Activated CD4-positive, alpha-beta memory T cell treated with anti-CD3 and anti-CD28 coated beads for 36 hours (primary cell): ENCODE data around the gene OR6K3. TPM values are rescaled to one million over a fixed set of nuclear protein-coding genes. Genes with fewer than 3 reads are reported as not detected.

ENCODE experiments used
- CTCF ChIA-PET: fragments of 350-600 bp; sonication (Branson Sonifier 250); formaldehyde crosslinking; loops from one replicate; lab custom pipeline; 2021; ENCODE audit warnings: antibody characterized with exemption, inconsistent platforms; lab: Charles Lee
- POLR2A ChIA-PET: fragments of 350-600 bp; sonication (Branson Sonifier 250); formaldehyde crosslinking; loops from one replicate; lab custom pipeline; 2021; ENCODE audit warnings: antibody characterized with exemption; lab: Charles Lee
- DNase-seq: peaks from one replicate; pipeline ENCODE4 v3.0.0-alpha.2; 2020
- H3K27ac Mint-ChIP-seq: one replicate; pipeline ENCODE4 v1.8.0; 2021; ENCODE audit warnings: mixed read lengths
- H3K27me3 Mint-ChIP-seq: one replicate; pipeline ENCODE4 v1.8.0; 2021; ENCODE audit warnings: mixed read lengths
- H3K36me3 Mint-ChIP-seq: one replicate; pipeline ENCODE4 v1.8.0; 2021; ENCODE audit warnings: mixed read lengths
- H3K4me1 Mint-ChIP-seq: one replicate; pipeline ENCODE4 v1.8.0; 2021; ENCODE audit warnings: low read depth, mixed read lengths
- H3K4me3 Mint-ChIP-seq: one replicate; pipeline ENCODE4 v1.8.0; 2021; ENCODE audit warnings: mild to moderate bottlenecking, mixed read lengths
- H3K9me3 Mint-ChIP-seq: one replicate; pipeline ENCODE4 v1.8.0; 2021; ENCODE audit warnings: mixed read lengths
- intact Hi-C: fragments of 100-400 bp; cut with micrococcal nuclease; formaldehyde crosslinking; loops from one replicate; pipeline ENCODE4 v1.15.1; 2023
- total RNA-seq, 2 experiments: library from RNA; stranded (reverse); gene quantifications; one replicate each; pipeline ENCODE4 v1.2.3, GENCODE V29; 2021

Gene OR6K3
- total RNA-seq, 2 experiments from 2014 or later = not detected

DNA sequence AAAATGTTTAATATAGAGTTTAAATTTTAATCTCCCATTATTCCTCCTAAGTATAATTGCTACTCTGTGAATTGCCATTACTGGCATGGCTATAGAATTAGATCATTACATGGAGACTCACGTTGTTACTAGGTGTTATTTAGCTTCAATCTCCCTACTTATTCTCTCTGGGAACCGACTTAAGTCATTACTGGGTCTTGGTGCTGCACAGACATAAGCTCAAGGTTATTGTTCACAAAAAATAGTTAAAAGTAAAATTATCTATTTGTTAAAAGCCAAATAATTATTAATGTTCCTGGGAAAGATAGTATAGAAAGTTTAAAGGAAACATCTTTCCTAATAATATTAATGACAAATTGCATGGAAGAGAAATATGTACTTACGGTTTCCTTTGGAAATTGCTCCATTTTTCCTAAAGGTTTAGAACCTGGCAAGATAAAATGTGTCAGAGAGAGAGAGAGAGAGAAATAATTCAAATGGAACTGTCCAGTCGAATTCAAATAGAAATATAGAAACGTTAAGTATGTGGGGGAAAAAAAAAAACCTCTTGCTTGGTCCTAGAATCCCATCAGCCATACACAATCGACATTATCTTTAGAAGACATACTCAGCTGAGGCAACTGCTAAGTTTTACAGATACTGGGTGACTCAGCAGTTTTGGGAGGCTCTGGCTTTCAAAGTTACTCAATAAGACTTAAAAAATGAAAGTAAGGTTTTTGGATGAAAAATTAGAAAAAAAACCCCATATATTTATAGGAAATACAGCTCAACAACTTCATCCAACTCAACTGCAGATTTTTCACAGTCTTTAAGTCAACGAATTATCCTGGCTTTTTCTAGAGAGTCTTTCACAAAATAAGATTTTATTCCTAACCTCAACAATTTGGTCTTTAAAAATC, 34.2 kb downstream of the OR6K3 start, which contains the start of gene SPTA1:
Gene SPTA1 (minus strand): TSS at position 605 of the 899 bp plus-strand sequence. CDS start 198 bp downstream, at position 407.
- POLR2A ChIA-PET = no interaction called here
- Mint-ChIP-seq H3K27me3 (peaks cover 25% of the 10 kb centered on the region), H3K4me1 (no peaks in the 10 kb centered on the region), H3K9me3 (no peaks in the 10 kb centered on the region), H3K27ac (no peak within 1 kb of the TSS), H3K4me3 (no peak within 1 kb of the TSS), H3K36me3 (no peaks in the 10 kb centered on the region)
- CTCF ChIA-PET = interaction anchor here (0.6 kb wide), 1 partner anchor 165 kb away, joined by 3 read pairs; no protein-coding TSS in a partner anchor
- intact Hi-C loops = no loop called here
- DNase-seq = no peak

- no peak overlapping the region for H3K27ac Mint-ChIP-seq
- ChIA-PET POLR2A (no interaction called here), CTCF (no interaction called here)
- intact Hi-C loops = no loop called here
- H3K36me3 Mint-ChIP-seq = no peaks in the 10 kb centered on the region
- no peaks in the 10 kb centered on the region for H3K9me3 Mint-ChIP-seq
- no peaks in the 10 kb centered on the region for H3K4me1 Mint-ChIP-seq
- peaks cover 24% of the 10 kb centered on the region for H3K27me3 Mint-ChIP-seq
- H3K4me3 Mint-ChIP-seq = no peak overlapping the region
- DNase-seq = no peak
Measured at GRCh38 chr1:158685085-158685484, 35.4 kb downstream of the OR6K3 start.

- H3K4me3 Mint-ChIP-seq = no peak overlapping the region
- no peaks in the 10 kb centered on the region for H3K4me1 Mint-ChIP-seq
- H3K27ac Mint-ChIP-seq = no peak overlapping the region
- POLR2A ChIA-PET = no interaction called here
- H3K9me3 Mint-ChIP-seq = no peaks in the 10 kb centered on the region
- DNase-seq = no peak
- peaks cover 19% of the 10 kb centered on the region for H3K27me3 Mint-ChIP-seq
- no peaks in the 10 kb centered on the region for H3K36me3 Mint-ChIP-seq
- CTCF ChIA-PET = no interaction called here
- intact Hi-C loops = no loop called here
Measured at GRCh38 chr1:158681606-158682005, 38.9 kb downstream of the OR6K3 start.

DNA sequence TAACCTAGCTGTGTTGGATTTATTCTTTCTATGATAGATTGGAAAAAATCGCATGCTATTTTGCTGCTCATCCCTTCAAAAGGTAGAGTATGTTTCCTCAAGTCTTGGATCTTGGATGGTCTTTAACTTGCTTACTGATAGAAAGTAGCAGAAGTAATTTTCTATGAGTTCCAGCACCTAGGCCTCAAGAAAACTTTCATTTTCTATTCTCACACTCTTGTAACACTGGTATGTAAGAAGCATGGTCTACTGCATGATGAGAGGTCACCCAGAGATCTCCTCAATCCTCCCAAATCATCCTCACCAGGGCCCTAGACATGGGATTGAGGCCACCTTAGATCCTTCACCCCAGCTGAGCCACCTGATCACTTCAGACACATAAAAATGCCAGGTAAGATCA, 41.2 kb downstream of the OR6K3 start:
- H3K4me1 Mint-ChIP-seq = no peaks in the 10 kb centered on the region
- no peak for DNase-seq
- no peaks in the 10 kb centered on the region for H3K36me3 Mint-ChIP-seq
- no peak overlapping the region for H3K27ac Mint-ChIP-seq
- H3K4me3 Mint-ChIP-seq = no peak overlapping the region
- intact Hi-C loops = no loop called here
- H3K27me3 Mint-ChIP-seq = peaks cover 14% of the 10 kb centered on the region
- POLR2A ChIA-PET = no interaction called here
- no peaks in the 10 kb centered on the region for H3K9me3 Mint-ChIP-seq
- CTCF ChIA-PET = no interaction called here

DNA sequence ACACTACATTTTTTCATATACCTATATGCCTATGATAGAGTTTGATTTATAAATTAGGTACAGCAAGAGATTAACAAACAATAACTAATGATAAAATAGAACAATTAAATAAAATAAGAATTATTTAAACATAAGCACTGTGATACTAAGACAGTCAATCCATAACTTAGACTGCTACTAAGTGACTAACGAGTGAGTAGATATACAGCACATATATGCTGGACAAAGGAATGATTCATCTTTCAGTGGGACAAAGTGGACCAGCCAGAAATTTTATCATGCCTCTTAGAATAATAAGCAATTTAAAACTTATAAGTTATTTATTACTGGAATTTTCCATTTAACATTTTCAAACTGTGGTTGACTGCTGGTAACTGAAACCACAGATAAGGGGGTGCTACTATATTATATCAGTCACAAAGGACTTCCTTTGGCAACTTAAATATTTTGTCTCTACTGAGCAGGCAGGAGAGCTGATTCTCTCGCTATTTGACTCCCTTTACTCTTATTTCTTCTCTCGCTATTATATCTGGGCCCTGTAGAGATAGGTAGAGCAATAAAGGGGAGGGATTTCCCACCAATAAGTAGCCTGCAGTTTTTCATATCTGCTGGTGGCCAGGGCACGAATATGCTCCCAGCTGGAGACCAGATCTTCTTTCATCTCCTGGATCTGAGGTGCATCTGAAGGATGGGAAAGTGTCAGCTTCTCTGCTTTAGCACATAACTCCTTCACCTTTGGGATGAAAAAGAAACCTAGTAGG, 44.8 kb downstream of the OR6K3 start:
- no peaks in the 10 kb centered on the region for H3K9me3 Mint-ChIP-seq
- peaks cover 10% of the 10 kb centered on the region for H3K27me3 Mint-ChIP-seq
- no peak overlapping the region for H3K27ac Mint-ChIP-seq
- no peaks in the 10 kb centered on the region for H3K4me1 Mint-ChIP-seq
- CTCF ChIA-PET = no interaction called here
- intact Hi-C loops = no loop called here
- H3K4me3 Mint-ChIP-seq = no peak overlapping the region
- H3K36me3 Mint-ChIP-seq = no peaks in the 10 kb centered on the region
- POLR2A ChIA-PET = no interaction called here
- DNase-seq = no peak

GRCh38 chr1:158674302-158674701, 46.2 kb downstream of the OR6K3 start:
- Mint-ChIP-seq H3K27me3 (peaks cover 10% of the 10 kb centered on the region), H3K27ac (no peak overlapping the region), H3K36me3 (no peaks in the 10 kb centered on the region), H3K9me3 (no peaks in the 10 kb centered on the region), H3K4me1 (no peaks in the 10 kb centered on the region), H3K4me3 (no peak overlapping the region)
- no peak for DNase-seq
- ChIA-PET CTCF (no interaction called here), POLR2A (no interaction called here)
- intact Hi-C loops = no loop called here

Other genes starting within 250 kb of the OR6K3 start
- gene OR10R2, start 248.5 kb downstream of the OR6K3 start, total RNA-seq = not detected
- gene OR6Y1, start 166.3 kb downstream of the OR6K3 start, total RNA-seq = not detected
- not detected for gene OR6P1, start 150.1 kb downstream of the OR6K3 start, total RNA-seq
- gene OR10X1, start 140.8 kb downstream of the OR6K3 start, total RNA-seq = not detected
- gene OR10Z1, start 115.5 kb downstream of the OR6K3 start, total RNA-seq = not detected
- gene SPTA1, start 34.0 kb downstream of the OR6K3 start, total RNA-seq = under 1 TPM in 1 of 2 experiments, not detected in 1; 0.10 TPM
- gene OR6K2, start 20.1 kb downstream of the OR6K3 start, total RNA-seq = not detected
- not detected for gene OR6K6, start 34.0 kb upstream of the OR6K3 start, total RNA-seq
- not detected for gene OR6N1, start 51.5 kb upstream of the OR6K3 start, total RNA-seq
- gene OR6N2, start 60.5 kb upstream of the OR6K3 start, total RNA-seq = not detected
- gene MNDA, start 110.6 kb upstream of the OR6K3 start, total RNA-seq = not detected
- 10 to 100 TPM; 12.2 to 13.1 TPM for gene PYHIN1, start 210.8 kb upstream of the OR6K3 start, total RNA-seq